HG02759 (cell line): ENCODE results near the gene ANTXR2.
"Not testable (repeated sequence)": the region's sequence is repeated elsewhere in the genome, so short reads cannot be mapped to it uniquely, and the experiment has no call there.

ENCODE experiments used
- ATAC-seq: cut with Tn5 transposase; IDR thresholded peaks from one replicate; pipeline ENCODE4 v1.9.1; 2021; ENCODE audit warnings: mild to moderate bottlenecking, moderate library complexity; ENCODE audit not compliant: unreplicated experiment

The ANTXR2 gene

GRCh38 chr4:80029364-80029763, 43.7 kb downstream of the ANTXR2 start:
- ATAC-seq: no peak

GRCh38 chr4:80027611-80028010, 45.4 kb downstream of the ANTXR2 start:
- no peak for ATAC-seq

GRCh38 chr4:80026100-80026499, 46.9 kb downstream of the ANTXR2 start:
- no peak for ATAC-seq

- ATAC-seq: no peak
Observed at GRCh38 chr4:80024335-80024734, 48.7 kb downstream of the ANTXR2 start.

- ATAC-seq: no peak
Observed at GRCh38 chr4:80022282-80022681, 50.7 kb downstream of the ANTXR2 start.

GRCh38 chr4:80017125-80017854, 55.7 kb downstream of the ANTXR2 start:
- ATAC-seq: peak; percentile 66

- no peak for ATAC-seq
Observed at GRCh38 chr4:80016506-80016905, 56.5 kb downstream of the ANTXR2 start.

GRCh38 chr4:80015407-80016189, 57.4 kb downstream of the ANTXR2 start:
- ATAC-seq: no peak

- no peak for ATAC-seq
Observed at GRCh38 chr4:80014531-80014930, 58.5 kb downstream of the ANTXR2 start.

- no peak for ATAC-seq
Observed at GRCh38 chr4:80012291-80012690, 60.7 kb downstream of the ANTXR2 start.

- ATAC-seq: no peak
Observed at GRCh38 chr4:80011636-80012236, 61.3 kb downstream of the ANTXR2 start.

- no peak for ATAC-seq
Observed at GRCh38 chr4:80010316-80010715, 62.7 kb downstream of the ANTXR2 start.

GRCh38 chr4:80009806-80010205, 63.2 kb downstream of the ANTXR2 start:
- ATAC-seq: no peak

- ATAC-seq: no peak
Observed at GRCh38 chr4:80008971-80009370, 64.1 kb downstream of the ANTXR2 start.

- ATAC-seq: no peak
Observed at GRCh38 chr4:80008351-80008750, 64.7 kb downstream of the ANTXR2 start.

GRCh38 chr4:80007745-80008149, 65.3 kb downstream of the ANTXR2 start:
- ATAC-seq: peak; percentile 89

- no peak for ATAC-seq
Observed at GRCh38 chr4:80006935-80007744, 65.9 kb downstream of the ANTXR2 start.

- no peak for ATAC-seq
Observed at GRCh38 chr4:80005863-80006262, 67.2 kb downstream of the ANTXR2 start.

- ATAC-seq: no peak
Observed at GRCh38 chr4:80004319-80004718, 68.7 kb downstream of the ANTXR2 start.

GRCh38 chr4:80002559-80002958, 70.5 kb downstream of the ANTXR2 start:
- ATAC-seq: not testable (repeated sequence)

GRCh38 chr4:79999048-79999447, 74.0 kb downstream of the ANTXR2 start:
- ATAC-seq: not testable (repeated sequence)
